B cell (primary cell): ENCODE measurements around the gene CIITA.

Source experiments
- EZH2 ChIP-seq: IDR thresholded peaks from 2 replicates; pipeline ENCODE4 v1.6.1; 2012; ENCODE audit warnings: borderline replicate concordance, low read depth, mild to moderate bottlenecking, moderate library complexity, low read length; ENCODE audit not compliant: insufficient read depth, poor library complexity, severe bottlenecking
- TF ChIP-seq, protein P1 (sequence below): fragments of 200-600 bp; IDR thresholded peaks from one replicate; pipeline ENCODE4 v1.8.0; 2022; ENCODE audit warnings: antibody characterized with exemption, mild to moderate bottlenecking

DNA sequence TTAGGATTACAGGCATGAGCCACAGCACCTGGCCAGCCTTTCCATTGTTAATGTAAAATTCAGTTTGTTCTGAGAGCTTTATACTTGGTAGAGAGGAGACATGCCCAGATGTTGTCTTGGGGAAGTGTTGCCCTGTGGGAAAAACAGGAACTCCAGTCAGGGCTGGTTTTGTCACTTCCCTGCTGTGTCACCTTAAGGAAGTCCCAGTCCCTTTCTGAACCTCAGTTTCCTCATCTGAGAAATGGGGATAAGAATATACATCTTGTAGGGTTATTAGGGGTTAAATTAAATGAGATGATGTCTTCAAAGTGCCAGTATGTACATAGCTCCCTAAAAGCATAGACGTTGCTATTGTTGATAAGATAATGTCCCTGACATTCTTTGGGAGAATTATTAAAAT lies 92.6 kb downstream of the CIITA start:
- no peak for TF ChIP-seq EZH2
- TF ChIP-seq, protein P1, sequence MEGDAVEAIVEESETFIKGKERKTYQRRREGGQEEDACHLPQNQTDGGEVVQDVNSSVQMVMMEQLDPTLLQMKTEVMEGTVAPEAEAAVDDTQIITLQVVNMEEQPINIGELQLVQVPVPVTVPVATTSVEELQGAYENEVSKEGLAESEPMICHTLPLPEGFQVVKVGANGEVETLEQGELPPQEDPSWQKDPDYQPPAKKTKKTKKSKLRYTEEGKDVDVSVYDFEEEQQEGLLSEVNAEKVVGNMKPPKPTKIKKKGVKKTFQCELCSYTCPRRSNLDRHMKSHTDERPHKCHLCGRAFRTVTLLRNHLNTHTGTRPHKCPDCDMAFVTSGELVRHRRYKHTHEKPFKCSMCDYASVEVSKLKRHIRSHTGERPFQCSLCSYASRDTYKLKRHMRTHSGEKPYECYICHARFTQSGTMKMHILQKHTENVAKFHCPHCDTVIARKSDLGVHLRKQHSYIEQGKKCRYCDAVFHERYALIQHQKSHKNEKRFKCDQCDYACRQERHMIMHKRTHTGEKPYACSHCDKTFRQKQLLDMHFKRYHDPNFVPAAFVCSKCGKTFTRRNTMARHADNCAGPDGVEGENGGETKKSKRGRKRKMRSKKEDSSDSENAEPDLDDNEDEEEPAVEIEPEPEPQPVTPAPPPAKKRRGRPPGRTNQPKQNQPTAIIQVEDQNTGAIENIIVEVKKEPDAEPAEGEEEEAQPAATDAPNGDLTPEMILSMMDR, result no peak
